Islet of Langerhans (tissue), 1 donor: ENCODE data around the gene KLHL20.
A peak's percentile ranks its signal among the peaks of the same experiment; 100 is the strongest.
"Not testable (repeated sequence)": the region's sequence is repeated elsewhere in the genome, so short reads cannot be mapped to it uniquely, and the experiment has no call there.

ENCODE experiments used
- FAIRE-seq: peaks from one replicate; lab custom pipeline; 2011; peaks lifted over from hg19 to GRCh38; lab: Jason Lieb, UNC

Gene KLHL20, protein sequence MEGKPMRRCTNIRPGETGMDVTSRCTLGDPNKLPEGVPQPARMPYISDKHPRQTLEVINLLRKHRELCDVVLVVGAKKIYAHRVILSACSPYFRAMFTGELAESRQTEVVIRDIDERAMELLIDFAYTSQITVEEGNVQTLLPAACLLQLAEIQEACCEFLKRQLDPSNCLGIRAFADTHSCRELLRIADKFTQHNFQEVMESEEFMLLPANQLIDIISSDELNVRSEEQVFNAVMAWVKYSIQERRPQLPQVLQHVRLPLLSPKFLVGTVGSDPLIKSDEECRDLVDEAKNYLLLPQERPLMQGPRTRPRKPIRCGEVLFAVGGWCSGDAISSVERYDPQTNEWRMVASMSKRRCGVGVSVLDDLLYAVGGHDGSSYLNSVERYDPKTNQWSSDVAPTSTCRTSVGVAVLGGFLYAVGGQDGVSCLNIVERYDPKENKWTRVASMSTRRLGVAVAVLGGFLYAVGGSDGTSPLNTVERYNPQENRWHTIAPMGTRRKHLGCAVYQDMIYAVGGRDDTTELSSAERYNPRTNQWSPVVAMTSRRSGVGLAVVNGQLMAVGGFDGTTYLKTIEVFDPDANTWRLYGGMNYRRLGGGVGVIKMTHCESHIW

GRCh38 chr1:173714759-173715537 lies at the start of gene KLHL20:
TSS of gene KLHL20 (plus strand) at chr1:173714981. CDS start at chr1:173716044, 1,063 bp downstream.
- FAIRE-seq: peak; percentile 86

GRCh38 chr1:173666646-173667045 lies 48.1 kb upstream of the KLHL20 start:
- no peak for FAIRE-seq

- FAIRE-seq: no peak
Observed at GRCh38 chr1:173669491-173669941, 45.3 kb upstream of the KLHL20 start, which contains the start of gene ANKRD45. TSS of gene ANKRD45 (minus strand) at chr1:173669851. CDS start at chr1:173659418, 10,433 bp downstream.

GRCh38 chr1:173674496-173674895 lies 40.3 kb upstream of the KLHL20 start:
- not testable (repeated sequence) for FAIRE-seq

DNA sequence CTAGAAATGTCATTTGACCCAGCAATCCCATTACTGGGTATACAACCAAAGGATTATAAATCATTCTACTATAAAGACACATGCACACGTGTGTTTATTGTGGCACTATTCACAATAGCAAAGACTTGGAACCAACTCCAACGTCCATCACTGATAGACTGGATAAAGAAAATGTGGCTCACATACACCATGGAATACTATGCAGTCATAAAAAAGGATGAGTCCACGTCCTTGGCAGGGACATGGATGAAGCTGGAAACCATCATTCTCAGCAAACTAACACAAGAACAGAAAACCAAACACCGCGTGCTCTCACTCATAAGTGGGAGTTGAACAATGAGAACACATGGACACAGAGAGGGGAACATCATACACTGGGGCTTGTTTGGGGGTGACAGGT lies 34.6 kb upstream of the KLHL20 start:
- not testable (repeated sequence) for FAIRE-seq

- FAIRE-seq: no peak
Observed at GRCh38 chr1:173682184-173682583, 32.6 kb upstream of the KLHL20 start.

DNA sequence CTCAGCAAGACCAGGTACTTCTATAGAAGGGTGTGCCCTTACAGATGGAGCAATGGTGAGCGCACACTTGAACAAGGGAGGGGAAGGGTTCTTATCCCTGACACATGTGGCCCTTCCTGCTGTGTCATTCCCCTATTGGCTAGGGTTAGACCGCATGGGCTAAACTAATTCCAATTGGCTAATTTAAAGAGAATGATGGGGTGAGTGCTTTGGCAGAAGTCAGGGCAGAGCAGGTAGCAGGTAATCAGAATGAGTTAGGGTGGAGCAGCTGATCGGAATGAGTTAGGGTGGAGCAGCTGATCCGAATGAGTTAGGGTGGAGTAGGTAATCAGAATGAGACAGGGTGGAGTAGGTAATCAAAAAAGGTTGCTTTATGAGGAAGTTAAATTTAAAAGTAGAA lies 30.9 kb upstream of the KLHL20 start:
- FAIRE-seq: not testable (repeated sequence)

- not testable (repeated sequence) for FAIRE-seq
Observed at GRCh38 chr1:173685121-173685520, 29.7 kb upstream of the KLHL20 start.

- no peak for FAIRE-seq
Observed at GRCh38 chr1:173688300-173688699, 26.5 kb upstream of the KLHL20 start.

GRCh38 chr1:173693238-173693637 lies 21.5 kb upstream of the KLHL20 start:
- FAIRE-seq: no peak

DNA sequence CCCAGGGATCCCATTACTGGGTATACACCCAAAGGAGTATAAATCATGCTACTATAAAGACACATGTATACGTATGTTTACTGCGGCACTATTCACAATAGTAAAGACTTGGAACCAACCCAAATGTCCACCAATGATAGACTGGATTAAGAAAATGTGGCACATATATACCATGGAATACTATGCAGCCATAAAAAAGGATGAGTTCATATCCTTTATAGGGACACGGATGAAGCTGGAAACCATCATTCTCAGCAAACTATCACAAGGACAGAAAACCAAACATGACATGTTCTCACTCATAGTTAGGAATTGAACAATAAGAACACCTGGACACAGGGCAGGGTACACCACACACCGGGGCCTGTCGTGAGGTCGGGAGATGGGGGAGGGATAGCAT lies 13.5 kb upstream of the KLHL20 start:
- not testable (repeated sequence) for FAIRE-seq

- no peak for FAIRE-seq
Observed at GRCh38 chr1:173702736-173703135, 12.0 kb upstream of the KLHL20 start.

DNA sequence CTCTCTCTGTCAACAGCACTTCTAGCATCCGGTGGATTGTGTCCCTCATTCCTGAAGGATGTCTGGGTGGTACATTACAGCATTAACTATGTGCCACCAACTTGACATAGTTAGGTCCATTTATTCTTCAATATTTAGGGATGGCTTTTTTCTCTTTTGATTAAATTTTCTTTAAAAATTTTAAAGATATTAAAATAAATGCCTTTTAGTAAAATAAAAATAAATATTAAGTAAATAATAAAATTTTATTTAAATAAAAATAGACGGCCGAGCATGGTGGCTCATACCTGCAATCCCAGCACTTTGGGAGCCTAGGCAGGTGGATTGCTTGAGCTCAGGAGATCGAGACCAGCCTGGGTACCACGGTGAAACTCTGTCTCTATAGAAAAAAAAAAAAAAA lies 9.7 kb upstream of the KLHL20 start:
- no peak for FAIRE-seq

DNA sequence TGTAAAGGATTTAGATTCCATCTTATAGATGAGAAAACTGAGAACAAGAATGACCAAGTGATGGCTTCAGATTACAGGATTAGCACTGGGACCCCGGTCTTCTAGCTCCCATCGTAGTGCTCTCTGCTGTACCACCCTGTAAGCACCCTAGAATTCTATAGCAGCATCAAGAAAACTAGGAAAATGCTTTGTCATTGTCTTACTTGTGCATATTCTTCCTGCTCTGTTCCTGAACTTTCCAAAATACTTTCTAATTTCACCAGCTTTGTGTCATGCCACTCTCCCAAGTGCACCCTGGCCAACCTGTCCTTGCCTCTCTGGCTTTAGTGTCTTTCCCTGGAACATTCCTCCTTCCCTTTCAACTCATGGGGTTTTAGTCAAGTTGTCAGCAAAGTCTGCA lies 6.0 kb upstream of the KLHL20 start:
- FAIRE-seq: no peak

- no peak for FAIRE-seq
Observed at GRCh38 chr1:173714441-173714758, 381 bp upstream of the KLHL20 start.

DNA sequence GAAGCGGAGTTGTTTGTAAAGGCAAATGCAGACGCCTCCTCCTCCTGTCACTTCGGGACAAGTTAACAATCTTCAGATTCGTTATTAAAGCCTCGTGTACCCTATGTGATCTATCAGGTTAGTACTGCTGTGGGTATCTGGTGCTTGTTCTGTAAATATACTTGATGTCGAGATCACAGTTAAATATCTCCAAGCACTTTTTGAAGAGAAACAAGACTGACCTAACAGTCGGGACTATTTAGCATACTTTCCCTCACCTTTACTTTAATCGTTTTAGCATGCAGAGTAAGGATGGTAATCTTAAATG lies 710 bp downstream of the KLHL20 start:
- no peak for FAIRE-seq

DNA sequence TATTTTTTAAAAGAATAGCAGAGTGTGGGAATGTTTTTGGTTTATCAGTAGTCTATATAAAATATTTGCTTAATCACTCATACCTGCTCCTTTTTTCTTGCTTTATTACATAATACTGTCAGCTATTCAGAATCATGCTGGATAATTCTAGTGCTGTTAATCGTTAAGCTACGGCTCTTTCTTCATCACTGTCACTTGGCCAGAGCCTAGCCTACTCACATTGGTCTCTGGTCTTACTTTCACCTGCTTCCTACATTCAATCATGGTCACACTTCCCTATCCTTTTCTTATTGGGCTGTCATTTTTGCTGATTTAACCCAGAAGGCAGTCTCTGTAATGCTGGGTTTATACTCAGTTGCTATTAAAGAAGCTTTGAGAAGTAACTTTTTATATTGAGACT lies 2.5 kb downstream of the KLHL20 start:
- no peak for FAIRE-seq

GRCh38 chr1:173731331-173731730 lies 16.6 kb downstream of the KLHL20 start:
- FAIRE-seq: not testable (repeated sequence)

DNA sequence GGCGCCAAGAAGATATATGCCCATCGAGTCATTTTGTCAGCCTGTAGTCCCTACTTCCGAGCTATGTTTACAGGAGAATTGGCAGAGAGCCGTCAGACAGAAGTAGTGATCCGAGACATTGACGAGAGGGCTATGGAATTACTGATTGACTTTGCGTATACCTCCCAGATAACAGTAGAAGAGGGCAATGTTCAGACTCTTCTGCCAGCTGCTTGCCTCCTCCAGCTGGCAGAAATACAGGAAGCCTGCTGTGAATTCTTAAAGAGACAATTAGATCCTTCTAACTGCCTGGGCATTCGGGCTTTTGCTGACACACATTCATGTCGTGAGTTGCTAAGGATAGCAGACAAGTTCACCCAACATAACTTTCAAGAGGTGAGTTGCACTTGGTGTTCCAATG lies 19.1 kb downstream of the KLHL20 start:
- no peak for FAIRE-seq

GRCh38 chr1:173736104-173736503 lies 21.3 kb downstream of the KLHL20 start:
- not testable (repeated sequence) for FAIRE-seq

GRCh38 chr1:173742203-173742886 lies 27.6 kb downstream of the KLHL20 start:
- FAIRE-seq: no peak

- FAIRE-seq: no peak
Observed at GRCh38 chr1:173744651-173745050, 29.9 kb downstream of the KLHL20 start.

DNA sequence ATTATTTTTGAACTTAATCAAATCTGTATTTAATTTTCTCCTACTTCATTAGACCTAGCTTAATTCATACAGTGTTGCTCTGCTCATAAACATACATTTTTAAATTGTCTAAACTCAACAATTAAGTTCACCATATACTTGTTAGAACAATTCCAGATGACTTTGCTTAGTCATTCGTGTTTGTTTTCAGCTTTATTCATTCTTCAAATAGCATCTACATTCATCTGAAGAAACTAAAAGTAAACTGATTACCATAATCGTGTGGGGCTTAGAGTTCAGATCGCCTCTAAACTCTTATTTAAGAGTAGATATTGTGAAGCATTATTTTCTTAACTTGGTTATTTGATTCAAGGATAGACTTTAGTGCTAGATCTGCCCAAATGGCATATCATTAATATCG lies 34.4 kb downstream of the KLHL20 start:
- FAIRE-seq: no peak
